ENCODE data around the gene TSPYL2.

TSPYL2 gene

DNA sequence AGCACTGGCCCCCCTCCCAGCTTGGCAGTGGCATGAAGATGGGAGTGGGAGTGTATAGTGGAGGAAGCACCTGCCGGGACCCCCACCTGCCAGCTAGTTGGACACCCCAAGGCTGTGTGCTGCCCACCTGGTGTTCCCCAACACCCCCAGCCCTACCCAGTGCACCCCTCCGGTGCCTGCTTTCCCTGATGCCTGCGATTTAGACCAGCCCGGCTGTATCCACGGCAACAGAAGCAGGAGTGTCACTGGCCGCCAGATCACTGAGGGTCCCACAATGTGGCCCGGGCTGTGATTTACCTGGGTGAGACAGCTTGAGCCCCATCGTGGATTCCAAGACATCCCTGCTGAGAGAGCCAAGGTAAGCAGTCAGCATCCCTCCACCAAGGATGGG, 33.0 kb upstream of the TSPYL2 start:
- H3K36me3 ChIP-seq (ENCODE audit: insufficient read depth, low read length), result no peaks in the 10 kb centered on the region
- H3F3A ChIP-seq (ENCODE audit: insufficient read depth, low read length), result no peaks in the 10 kb centered on the region
- no peaks in the 10 kb centered on the region for H3K4me1 ChIP-seq (ENCODE audit: insufficient read depth, low read length, severe bottlenecking)
- H3K79me2 ChIP-seq (ENCODE audit: insufficient read depth, low read length), result no peaks in the 10 kb centered on the region
- no peak overlapping the region for H3K27ac ChIP-seq (ENCODE audit: low read depth, low read length, poor library complexity, severe bottlenecking)
- H3K9me2 ChIP-seq (ENCODE audit: low read depth, low read length), result no peaks in the 10 kb centered on the region
- H3K4me3 ChIP-seq (ENCODE audit: low read depth, low read length, poor library complexity, severe bottlenecking), result no peak overlapping the region
- H2AFZ ChIP-seq (ENCODE audit: low read length), result no peak overlapping the region
- no peak for TF ChIP-seq EZH2 (IDR thresholded peaks at IDR 0.05; ENCODE audit: borderline replicate concordance, low read length)
- TF ChIP-seq, protein P1, sequence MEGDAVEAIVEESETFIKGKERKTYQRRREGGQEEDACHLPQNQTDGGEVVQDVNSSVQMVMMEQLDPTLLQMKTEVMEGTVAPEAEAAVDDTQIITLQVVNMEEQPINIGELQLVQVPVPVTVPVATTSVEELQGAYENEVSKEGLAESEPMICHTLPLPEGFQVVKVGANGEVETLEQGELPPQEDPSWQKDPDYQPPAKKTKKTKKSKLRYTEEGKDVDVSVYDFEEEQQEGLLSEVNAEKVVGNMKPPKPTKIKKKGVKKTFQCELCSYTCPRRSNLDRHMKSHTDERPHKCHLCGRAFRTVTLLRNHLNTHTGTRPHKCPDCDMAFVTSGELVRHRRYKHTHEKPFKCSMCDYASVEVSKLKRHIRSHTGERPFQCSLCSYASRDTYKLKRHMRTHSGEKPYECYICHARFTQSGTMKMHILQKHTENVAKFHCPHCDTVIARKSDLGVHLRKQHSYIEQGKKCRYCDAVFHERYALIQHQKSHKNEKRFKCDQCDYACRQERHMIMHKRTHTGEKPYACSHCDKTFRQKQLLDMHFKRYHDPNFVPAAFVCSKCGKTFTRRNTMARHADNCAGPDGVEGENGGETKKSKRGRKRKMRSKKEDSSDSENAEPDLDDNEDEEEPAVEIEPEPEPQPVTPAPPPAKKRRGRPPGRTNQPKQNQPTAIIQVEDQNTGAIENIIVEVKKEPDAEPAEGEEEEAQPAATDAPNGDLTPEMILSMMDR (IDR thresholded peaks at IDR 0.05; ENCODE audit: low read length), result no peak
- no peak overlapping the region for H3K4me2 ChIP-seq (ENCODE audit: low read length)
- no peaks in the 10 kb centered on the region for H3K27me3 ChIP-seq (ENCODE audit: insufficient read depth, low read length)
- no peaks in the 10 kb centered on the region for H3K9me3 ChIP-seq (ENCODE audit: low read length)
- no peaks in the 10 kb centered on the region for H4K20me1 ChIP-seq (ENCODE audit: insufficient read depth, low read length)
- H3K9ac ChIP-seq (ENCODE audit: low read length), result no peak overlapping the region

DNA sequence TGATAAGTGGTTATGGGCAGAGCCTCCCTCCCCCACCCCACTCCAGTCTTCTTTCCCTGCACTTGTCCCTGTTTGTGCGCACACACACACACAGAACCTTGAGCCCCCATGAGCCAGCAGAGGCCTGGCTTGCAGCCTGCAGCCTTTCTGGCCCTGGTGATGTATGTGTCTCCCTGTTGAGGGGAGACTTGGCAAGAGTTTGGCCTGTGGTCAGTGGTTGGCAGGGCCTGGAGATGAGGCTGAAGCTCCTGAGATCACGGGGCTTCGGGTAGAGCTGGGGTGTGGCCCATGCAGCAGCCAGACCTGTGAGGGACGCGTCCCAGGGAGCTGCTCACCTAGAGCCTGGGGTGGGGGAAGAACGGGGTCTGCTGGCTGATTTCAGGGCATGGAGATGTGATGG, 31.3 kb upstream of the TSPYL2 start:
- Histone ChIP-seq H3K4me3 (ENCODE audit: low read depth, low read length, poor library complexity, severe bottlenecking) (no peak overlapping the region), H3K27ac (ENCODE audit: low read depth, low read length, poor library complexity, severe bottlenecking) (no peak overlapping the region), H3K27me3 (ENCODE audit: insufficient read depth, low read length) (no peaks in the 10 kb centered on the region), H3K4me1 (ENCODE audit: insufficient read depth, low read length, severe bottlenecking) (no peaks in the 10 kb centered on the region), H3K9ac (ENCODE audit: low read length) (no peak overlapping the region), H3K4me2 (ENCODE audit: low read length) (no peak overlapping the region), H3K9me3 (ENCODE audit: low read length) (no peaks in the 10 kb centered on the region), H3K79me2 (ENCODE audit: insufficient read depth, low read length) (no peaks in the 10 kb centered on the region), H3F3A (ENCODE audit: insufficient read depth, low read length) (no peaks in the 10 kb centered on the region), H2AFZ (ENCODE audit: low read length) (no peak overlapping the region), H3K36me3 (ENCODE audit: insufficient read depth, low read length) (no peaks in the 10 kb centered on the region), H4K20me1 (ENCODE audit: insufficient read depth, low read length) (no peaks in the 10 kb centered on the region), H3K9me2 (ENCODE audit: low read depth, low read length) (no peaks in the 10 kb centered on the region)
- TF ChIP-seq EZH2 (IDR thresholded peaks at IDR 0.05; ENCODE audit: borderline replicate concordance, low read length), result no peak
- TF ChIP-seq, protein P1 (IDR thresholded peaks at IDR 0.05; ENCODE audit: low read length), result no peak

DNA sequence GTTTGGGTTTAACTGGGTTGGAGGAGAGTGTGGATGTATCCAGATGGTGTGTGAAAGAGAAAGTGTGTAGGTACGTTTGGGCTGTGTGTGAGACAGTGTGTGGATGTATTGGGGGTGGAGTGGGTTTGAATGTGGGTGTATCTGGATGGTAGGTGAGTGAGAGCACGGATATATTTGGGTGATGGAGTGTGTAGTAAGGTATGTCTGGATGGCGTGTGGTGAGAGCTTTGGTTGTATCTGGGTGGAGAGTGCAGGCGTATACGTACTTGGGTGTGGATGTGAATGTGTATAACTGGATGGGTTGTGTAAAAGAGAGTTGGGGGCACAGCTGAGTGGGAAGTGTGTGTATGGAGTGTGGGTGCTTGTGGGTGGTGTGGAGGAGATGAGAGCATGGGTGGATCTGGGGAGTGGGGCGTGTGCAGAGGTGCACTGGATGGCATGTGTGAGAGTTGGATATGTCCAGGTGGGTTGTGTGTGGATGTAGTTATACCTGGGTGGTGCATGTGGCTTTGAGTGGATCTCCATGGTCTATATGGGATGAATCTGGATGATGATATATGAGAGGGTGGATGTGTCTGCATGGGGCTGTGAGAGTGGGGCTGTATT, 26.8 kb upstream of the TSPYL2 start:
- H3K79me2 ChIP-seq (ENCODE audit: insufficient read depth, low read length), result no peaks in the 10 kb centered on the region
- no peaks in the 10 kb centered on the region for H3K27me3 ChIP-seq (ENCODE audit: insufficient read depth, low read length)
- H3K4me3 ChIP-seq (ENCODE audit: low read depth, low read length, poor library complexity, severe bottlenecking), result no peak overlapping the region
- H3K27ac ChIP-seq (ENCODE audit: low read depth, low read length, poor library complexity, severe bottlenecking), result no peak overlapping the region
- H3F3A ChIP-seq (ENCODE audit: insufficient read depth, low read length), result no peaks in the 10 kb centered on the region
- H3K4me2 ChIP-seq (ENCODE audit: low read length), result no peak overlapping the region
- H2AFZ ChIP-seq (ENCODE audit: low read length), result no peak overlapping the region
- H3K9ac ChIP-seq (ENCODE audit: low read length), result no peak overlapping the region
- H3K36me3 ChIP-seq (ENCODE audit: insufficient read depth, low read length), result no peaks in the 10 kb centered on the region
- TF ChIP-seq, protein P1 (IDR thresholded peaks at IDR 0.05; ENCODE audit: low read length), result no peak
- no peak for TF ChIP-seq EZH2 (IDR thresholded peaks at IDR 0.05; ENCODE audit: borderline replicate concordance, low read length)
- no peaks in the 10 kb centered on the region for H4K20me1 ChIP-seq (ENCODE audit: insufficient read depth, low read length)
- no peaks in the 10 kb centered on the region for H3K4me1 ChIP-seq (ENCODE audit: insufficient read depth, low read length, severe bottlenecking)
- no peaks in the 10 kb centered on the region for H3K9me2 ChIP-seq (ENCODE audit: low read depth, low read length)
- H3K9me3 ChIP-seq (ENCODE audit: low read length), result no peaks in the 10 kb centered on the region
